Natural killer cell (primary cell): Measurements from ENCODE around the gene PCDHA8. TPM values are rescaled to one million over a fixed set of nuclear protein-coding genes. Genes with fewer than 3 reads are reported as not detected.

Experiments
- ATAC-seq, 3 donors: fragments of 150-1000 bp in 2 of 3; fragments of 200-7000 bp in 1 of 3; cut with Tn5 transposase; 1 replicate in 1 of 3; 2 replicates in 2 of 3; pipeline ENCODE4 v1.10.0; 2021; ENCODE audit warnings: mild to moderate bottlenecking in 2 of 3, moderate library complexity in 2 of 3
- DNase-seq, 2 donors: peaks; one replicate each; pipeline versions ENCODE4 v3.0.0 to v3.0.0-alpha.2; 2013 to 2021; ENCODE audit warnings: mixed read lengths in 1 of 2
- H3K27ac ChIP-seq: one replicate; pipeline ENCODE4 v1.5.1; 2013; ENCODE audit warnings: mild to moderate bottlenecking, low read length
- H3K27me3 ChIP-seq: one replicate; pipeline ENCODE4 v1.6.1; 2013; ENCODE audit warnings: low read length; ENCODE audit not compliant: control insufficient read depth, insufficient read depth
- H3K36me3 ChIP-seq: one replicate; pipeline ENCODE4 v1.6.1; 2013; ENCODE audit warnings: low read length; ENCODE audit not compliant: control insufficient read depth, insufficient read depth
- H3K4me1 ChIP-seq: one replicate; pipeline ENCODE4 v1.6.1; 2013; ENCODE audit warnings: low read length; ENCODE audit not compliant: control insufficient read depth, insufficient read depth
- H3K4me3 ChIP-seq: one replicate; pipeline ENCODE4 v1.5.1; 2013; ENCODE audit warnings: low read length
- H3K9me3 ChIP-seq: one replicate; pipeline ENCODE4 v1.6.1; 2013; ENCODE audit warnings: low read length; ENCODE audit not compliant: control insufficient read depth, insufficient read depth
- H3K27ac Mint-ChIP-seq, 2 donors: one replicate each; pipeline ENCODE4 v1.8.0; 2022; ENCODE audit warnings: mild to moderate bottlenecking in 2 of 2, mixed read lengths in 2 of 2, moderate library complexity in 1 of 2
- H3K27me3 Mint-ChIP-seq, 2 donors: one replicate each; pipeline ENCODE4 v1.8.0; 2022; ENCODE audit warnings: low read depth in 2 of 2, mixed read lengths in 2 of 2
- H3K36me3 Mint-ChIP-seq: one replicate; pipeline ENCODE4 v1.8.0; 2022; ENCODE audit warnings: mixed read lengths
- H3K4me1 Mint-ChIP-seq, 2 donors: one replicate each; pipeline ENCODE4 v1.8.0; 2022; ENCODE audit warnings: mixed read lengths in 2 of 2
- H3K4me3 Mint-ChIP-seq: one replicate; pipeline ENCODE4 v1.8.0; 2022; ENCODE audit warnings: mild to moderate bottlenecking, moderate library complexity, mixed read lengths
- H3K9me3 Mint-ChIP-seq, 2 donors: one replicate each; pipeline ENCODE4 v1.8.0; 2022; ENCODE audit warnings: mixed read lengths in 2 of 2
- CTCF ChIP-seq: fragments of 200-600 bp; IDR thresholded peaks from one replicate; pipeline ENCODE4 v1.8.0; 2022; ENCODE audit warnings: antibody characterized with exemption
- WGBS: methylation state at CpG from one replicate; pipeline ENCODE4 v1.1.7; 2013; ENCODE audit warnings: missing lambda C conversion rate; ENCODE audit not compliant: insufficient coverage; 5-methylcytosine and 5-hydroxymethylcytosine counted together
- intact Hi-C: fragments of 100-400 bp; cut with micrococcal nuclease; formaldehyde crosslinking; loops from one replicate; pipeline ENCODE4 v1.14.2; 2022
- total RNA-seq, 4 donors: library from RNA; stranded (reverse); fragments of 120-200 nt in 1 of 4; gene quantifications; one replicate each; pipeline versions ENCODE4 v1.2.3 to v1.2.4, GENCODE V29; 2013 to 2022

The PCDHA8 gene
- total RNA-seq, 3 donors from 2014 or later (not counting 1 experiment from before 2014, with no cell fraction given): not detected

GRCh38 chr5:140883927-140884697 is 43.1 kb downstream of the PCDHA8 start:
- intact Hi-C loops: no loop called here
- H3K4me3 ChIP-seq: no peak overlapping the region
- WGBS: 46% methylated on average over 79 of the region's 79 CpGs
- no peak for TF ChIP-seq CTCF
- H3K27ac ChIP-seq: no peak overlapping the region
- H3K4me1 ChIP-seq: no peaks in the 10 kb centered on the region
- no peak overlapping the region for H3K4me3 Mint-ChIP-seq
- no peaks in the 10 kb centered on the region for H3K36me3 ChIP-seq
- peaks cover 14% of the 10 kb centered on the region for H3K9me3 ChIP-seq
- H3K27ac Mint-ChIP-seq: no peak overlapping the region
- H3K4me1 Mint-ChIP-seq: no peaks in the 10 kb centered on the region
- H3K9me3 Mint-ChIP-seq: peaks cover 9 to 17% of the 10 kb centered on the region in 2 donors
- ATAC-seq (no peak), DNase-seq (no peak)
- peaks cover 6% of the 10 kb centered on the region in 2 donors for H3K27me3 Mint-ChIP-seq
- H3K27me3 ChIP-seq: peaks cover 5% of the 10 kb centered on the region
- no peaks in the 10 kb centered on the region for H3K36me3 Mint-ChIP-seq

Other genes starting within 250 kb of the PCDHA8 start
- gene CD14, start 208.0 kb upstream of the PCDHA8 start, total RNA-seq: 10 to 100 TPM in 1 of 3 donors, 1 to 10 TPM in 2; 1.4 to 15.9 (median 7.0) TPM
- 10 to 100 TPM; 17.9 to 19.5 (median 18.8) TPM for gene TMCO6, start 201.7 kb upstream of the PCDHA8 start, total RNA-seq
- 10 to 100 TPM; 41.0 to 48.3 (median 42.8) TPM for gene NDUFA2, start 193.6 kb upstream of the PCDHA8 start, total RNA-seq
- gene IK, start 193.4 kb upstream of the PCDHA8 start, total RNA-seq: 100 to 1,000 TPM; 144 to 204 (median 148) TPM
- 10 to 100 TPM; 42.3 to 45.1 (median 43.3) TPM for gene WDR55, start 176.3 kb upstream of the PCDHA8 start, total RNA-seq
- gene DND1, start 167.6 kb upstream of the PCDHA8 start, total RNA-seq: 1 to 10 TPM in 2 of 3 donors, under 1 TPM in 1; 0.90 to 1.1 (median 1.1) TPM
- gene HARS1, start 149.8 kb upstream of the PCDHA8 start, total RNA-seq: 10 to 100 TPM; 62.4 to 73.8 (median 68.3) TPM
- 10 to 100 TPM; 42.5 to 48.4 (median 45.6) TPM for gene HARS2, start 149.7 kb upstream of the PCDHA8 start, total RNA-seq
- gene ZMAT2, start 140.7 kb upstream of the PCDHA8 start, total RNA-seq: 10 to 100 TPM; 47.0 to 50.4 (median 49.5) TPM
- gene PCDHA1, start 55.0 kb upstream of the PCDHA8 start, total RNA-seq: not detected
- gene PCDHA2, start 46.3 kb upstream of the PCDHA8 start, total RNA-seq: not detected
- gene PCDHA3, start 40.1 kb upstream of the PCDHA8 start, total RNA-seq: not detected
- gene PCDHA4, start 34.1 kb upstream of the PCDHA8 start, total RNA-seq: not detected
- not detected for gene PCDHA5, start 19.6 kb upstream of the PCDHA8 start, total RNA-seq
- gene PCDHA6, start 13.2 kb upstream of the PCDHA8 start, total RNA-seq: not detected
- gene PCDHA7, start 6.9 kb upstream of the PCDHA8 start, total RNA-seq: not detected
- gene PCDHA9, start 7.2 kb downstream of the PCDHA8 start, total RNA-seq: not detected
- not detected for gene PCDHA10, start 14.7 kb downstream of the PCDHA8 start, total RNA-seq
- not detected for gene PCDHA11, start 27.8 kb downstream of the PCDHA8 start, total RNA-seq
- gene PCDHA12, start 34.1 kb downstream of the PCDHA8 start, total RNA-seq: not detected
- not detected for gene PCDHA13, start 40.9 kb downstream of the PCDHA8 start, total RNA-seq
- gene PCDHAC1, start 85.1 kb downstream of the PCDHA8 start, total RNA-seq: not detected
- not detected for gene PCDHAC2, start 125.3 kb downstream of the PCDHA8 start, total RNA-seq
- gene PCDHB1, start 210.2 kb downstream of the PCDHA8 start, total RNA-seq: not detected